HEK293 (cell line): ENCODE results near the gene MEAK7.

ENCODE experiments used
- CTCF ChIP-seq: fragments of 450-650 bp; formaldehyde crosslinking; IDR thresholded peaks from 2 replicates; pipeline ENCODE4 v1.5.1; 2016; ENCODE audit warnings: missing biosample characterization, missing genetic modification characterization
- PBX3 ChIP-seq: sonication (generic); formaldehyde crosslinking; IDR thresholded peaks from 2 replicates; pipeline ENCODE4 v1.8.1; 2022; ENCODE audit warnings: mild to moderate bottlenecking, moderate library complexity, missing genetic modification reagents
- REST ChIP-seq: fragments of 450-650 bp; formaldehyde crosslinking; IDR thresholded peaks from 2 replicates; pipeline ENCODE4 v1.5.1; 2016; ENCODE audit warnings: missing biosample characterization, missing genetic modification characterization
- YY1 ChIP-seq: fragments of 450-650 bp; formaldehyde crosslinking; IDR thresholded peaks from 2 replicates; pipeline ENCODE4 v1.5.1; 2018; ENCODE audit warnings: missing biosample characterization, missing genetic modification characterization
- ZNF140 ChIP-seq: fragments of 450-650 bp; formaldehyde crosslinking; IDR thresholded peaks from 2 replicates; pipeline ENCODE4 v1.5.1; 2016; ENCODE audit warnings: missing biosample characterization, missing genetic modification characterization
- ZNF362 ChIP-seq: fragments of 450-650 bp; formaldehyde crosslinking; IDR thresholded peaks from 2 replicates; pipeline ENCODE4 v1.5.1; 2016; ENCODE audit warnings: missing biosample characterization, missing genetic modification characterization
- ZNF610 ChIP-seq: fragments of 450-650 bp; formaldehyde crosslinking; IDR thresholded peaks from 2 replicates; pipeline ENCODE4 v1.5.1; 2016; ENCODE audit warnings: missing biosample characterization, missing genetic modification characterization, borderline replicate concordance
- ZNF777 ChIP-seq: fragments of 450-650 bp; formaldehyde crosslinking; IDR thresholded peaks from 2 replicates; pipeline ENCODE4 v1.5.1; 2017; ENCODE audit warnings: missing biosample characterization, missing genetic modification characterization, borderline replicate concordance
- TF ChIP-seq, protein P1 (sequence below): fragments of 450-650 bp; formaldehyde crosslinking; IDR thresholded peaks from 2 replicates; pipeline ENCODE4 v1.5.1; 2016; ENCODE audit warnings: missing biosample characterization, missing genetic modification characterization
- TF ChIP-seq, protein P2 (sequence below): fragments of 450-650 bp; formaldehyde crosslinking; IDR thresholded peaks from 2 replicates; pipeline ENCODE4 v1.5.1; 2016; ENCODE audit warnings: missing biosample characterization, missing genetic modification characterization
- TF ChIP-seq, protein P3 (sequence below): fragments of 450-650 bp; formaldehyde crosslinking; conservative IDR thresholded peaks from 2 replicates; pipeline ENCODE4 v1.5.1; 2016; ENCODE audit warnings: low read depth, missing biosample characterization, missing genetic modification characterization

DNA sequence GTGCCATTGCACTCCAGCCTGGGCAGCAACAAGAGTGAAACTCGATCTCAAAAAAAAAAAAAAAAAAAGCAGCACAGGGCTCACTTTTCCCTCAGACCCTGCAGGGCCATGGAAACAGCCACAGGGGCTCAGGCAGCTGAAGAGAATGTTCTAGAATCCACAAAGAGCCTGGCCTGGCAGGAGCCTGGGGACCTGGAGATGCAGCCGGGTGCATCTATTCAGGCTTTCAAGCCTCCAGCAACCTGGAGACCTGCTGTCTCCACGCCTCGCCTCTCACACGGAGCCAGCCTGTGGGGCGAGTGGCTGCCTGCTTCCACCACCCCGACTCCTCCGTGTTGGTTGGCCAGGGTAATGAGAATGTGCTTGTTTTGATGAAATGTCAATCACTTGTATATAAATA, 44.0 kb upstream of the MEAK7 start:
- no peak for TF ChIP-seq ZNF140 (tag by site-specific recombination)
- TF ChIP-seq, protein P1, sequence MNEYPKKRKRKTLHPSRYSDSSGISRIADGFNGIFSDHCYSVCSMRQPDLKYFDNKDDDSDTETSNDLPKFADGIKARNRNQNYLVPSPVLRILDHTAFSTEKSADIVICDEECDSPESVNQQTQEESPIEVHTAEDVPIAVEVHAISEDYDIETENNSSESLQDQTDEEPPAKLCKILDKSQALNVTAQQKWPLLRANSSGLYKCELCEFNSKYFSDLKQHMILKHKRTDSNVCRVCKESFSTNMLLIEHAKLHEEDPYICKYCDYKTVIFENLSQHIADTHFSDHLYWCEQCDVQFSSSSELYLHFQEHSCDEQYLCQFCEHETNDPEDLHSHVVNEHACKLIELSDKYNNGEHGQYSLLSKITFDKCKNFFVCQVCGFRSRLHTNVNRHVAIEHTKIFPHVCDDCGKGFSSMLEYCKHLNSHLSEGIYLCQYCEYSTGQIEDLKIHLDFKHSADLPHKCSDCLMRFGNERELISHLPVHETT (tag by site-specific recombination): no peak
- no peak for TF ChIP-seq YY1 (tag by site-specific recombination)
- TF ChIP-seq CTCF (tag by site-specific recombination): no peak
- TF ChIP-seq, protein P2, sequence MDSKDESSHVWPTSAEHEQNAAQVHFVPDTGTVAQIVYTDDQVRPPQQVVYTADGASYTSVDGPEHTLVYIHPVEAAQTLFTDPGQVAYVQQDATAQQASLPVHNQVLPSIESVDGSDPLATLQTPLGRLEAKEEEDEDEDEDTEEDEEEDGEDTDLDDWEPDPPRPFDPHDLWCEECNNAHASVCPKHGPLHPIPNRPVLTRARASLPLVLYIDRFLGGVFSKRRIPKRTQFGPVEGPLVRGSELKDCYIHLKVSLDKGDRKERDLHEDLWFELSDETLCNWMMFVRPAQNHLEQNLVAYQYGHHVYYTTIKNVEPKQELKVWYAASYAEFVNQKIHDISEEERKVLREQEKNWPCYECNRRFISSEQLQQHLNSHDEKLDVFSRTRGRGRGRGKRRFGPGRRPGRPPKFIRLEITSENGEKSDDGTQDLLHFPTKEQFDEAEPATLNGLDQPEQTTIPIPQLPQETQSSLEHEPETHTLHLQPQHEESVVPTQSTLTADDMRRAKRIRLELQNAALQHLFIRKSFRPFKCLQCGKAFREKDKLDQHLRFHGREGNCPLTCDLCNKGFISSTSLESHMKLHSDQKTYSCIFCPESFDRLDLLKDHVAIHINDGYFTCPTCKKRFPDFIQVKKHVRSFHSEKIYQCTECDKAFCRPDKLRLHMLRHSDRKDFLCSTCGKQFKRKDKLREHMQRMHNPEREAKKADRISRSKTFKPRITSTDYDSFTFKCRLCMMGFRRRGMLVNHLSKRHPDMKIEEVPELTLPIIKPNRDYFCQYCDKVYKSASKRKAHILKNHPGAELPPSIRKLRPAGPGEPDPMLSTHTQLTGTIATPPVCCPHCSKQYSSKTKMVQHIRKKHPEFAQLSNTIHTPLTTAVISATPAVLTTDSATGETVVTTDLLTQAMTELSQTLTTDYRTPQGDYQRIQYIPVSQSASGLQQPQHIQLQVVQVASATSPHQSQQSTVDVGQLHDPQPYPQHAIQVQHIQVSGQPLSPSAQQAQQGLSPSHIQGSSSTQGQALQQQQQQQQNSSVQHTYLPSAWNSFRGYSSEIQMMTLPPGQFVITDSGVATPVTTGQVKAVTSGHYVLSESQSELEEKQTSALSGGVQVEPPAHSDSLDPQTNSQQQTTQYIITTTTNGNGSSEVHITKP: no peak
- no peak for TF ChIP-seq ZNF777
- TF ChIP-seq PBX3 (CRISPR knock-in tag): no peak
- no peak for TF ChIP-seq ZNF362 (tag by site-specific recombination)
- TF ChIP-seq, protein P3, sequence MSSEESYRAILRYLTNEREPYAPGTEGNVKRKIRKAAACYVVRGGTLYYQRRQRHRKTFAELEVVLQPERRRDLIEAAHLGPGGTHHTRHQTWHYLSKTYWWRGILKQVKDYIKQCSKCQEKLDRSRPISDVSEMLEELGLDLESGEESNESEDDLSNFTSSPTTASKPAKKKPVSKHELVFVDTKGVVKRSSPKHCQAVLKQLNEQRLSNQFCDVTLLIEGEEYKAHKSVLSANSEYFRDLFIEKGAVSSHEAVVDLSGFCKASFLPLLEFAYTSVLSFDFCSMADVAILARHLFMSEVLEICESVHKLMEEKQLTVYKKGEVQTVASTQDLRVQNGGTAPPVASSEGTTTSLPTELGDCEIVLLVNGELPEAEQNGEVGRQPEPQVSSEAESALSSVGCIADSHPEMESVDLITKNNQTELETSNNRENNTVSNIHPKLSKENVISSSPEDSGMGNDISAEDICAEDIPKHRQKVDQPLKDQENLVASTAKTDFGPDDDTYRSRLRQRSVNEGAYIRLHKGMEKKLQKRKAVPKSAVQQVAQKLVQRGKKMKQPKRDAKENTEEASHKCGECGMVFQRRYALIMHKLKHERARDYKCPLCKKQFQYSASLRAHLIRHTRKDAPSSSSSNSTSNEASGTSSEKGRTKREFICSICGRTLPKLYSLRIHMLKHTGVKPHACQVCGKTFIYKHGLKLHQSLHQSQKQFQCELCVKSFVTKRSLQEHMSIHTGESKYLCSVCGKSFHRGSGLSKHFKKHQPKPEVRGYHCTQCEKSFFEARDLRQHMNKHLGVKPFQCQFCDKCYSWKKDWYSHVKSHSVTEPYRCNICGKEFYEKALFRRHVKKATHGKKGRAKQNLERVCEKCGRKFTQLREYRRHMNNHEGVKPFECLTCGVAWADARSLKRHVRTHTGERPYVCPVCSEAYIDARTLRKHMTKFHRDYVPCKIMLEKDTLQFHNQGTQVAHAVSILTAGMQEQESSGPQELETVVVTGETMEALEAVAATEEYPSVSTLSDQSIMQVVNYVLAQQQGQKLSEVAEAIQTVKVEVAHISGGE (tag by site-specific recombination): no peak
- TF ChIP-seq ZNF610: no peak
- TF ChIP-seq REST: no peak
